Spleen (tissue), 7 donors: Measurements from ENCODE around the gene ZNF536.

Experiments used
- POLR2A ChIP-seq, 3 donors: fragments of 450-650 bp; IDR thresholded peaks; one replicate each; pipeline ENCODE4 v1.5.1; 2017; ENCODE audit warnings: antibody characterized with exemption in 3 of 3, mild to moderate bottlenecking in 1 of 3
- POLR2AphosphoS5 ChIP-seq, 3 donors: sonication (generic); formaldehyde crosslinking; IDR thresholded peaks; one replicate each; pipeline ENCODE4 v1.5.1; 2017; ENCODE audit warnings: antibody characterized with exemption in 3 of 3
- TF ChIP-seq, protein P1 (sequence below), 11 experiments: fragments of 200-600 bp in 7 of 11; fragments of 450-650 bp in 4 of 11; sonication (generic) in 4 of 11; IDR thresholded peaks in 8 of 11; conservative IDR thresholded peaks in 3 of 11; 1 replicate in 7 of 11; 2 replicates in 4 of 11; pipeline versions ENCODE4 v1.4.0 to v1.8.0; 2016 to 2021; ENCODE audit warnings: antibody characterized with exemption in 11 of 11, inconsistent platforms in 4 of 11, mild to moderate bottlenecking in 1 of 11
- donor health status: DM: no; HTN: no; CAD: no; lungs with moderate emphysema.
- donor health status: DM: no; HTN: no; CAD: no.
- donor health status: DM: no; HTN: no; CAD: no.

DNA sequence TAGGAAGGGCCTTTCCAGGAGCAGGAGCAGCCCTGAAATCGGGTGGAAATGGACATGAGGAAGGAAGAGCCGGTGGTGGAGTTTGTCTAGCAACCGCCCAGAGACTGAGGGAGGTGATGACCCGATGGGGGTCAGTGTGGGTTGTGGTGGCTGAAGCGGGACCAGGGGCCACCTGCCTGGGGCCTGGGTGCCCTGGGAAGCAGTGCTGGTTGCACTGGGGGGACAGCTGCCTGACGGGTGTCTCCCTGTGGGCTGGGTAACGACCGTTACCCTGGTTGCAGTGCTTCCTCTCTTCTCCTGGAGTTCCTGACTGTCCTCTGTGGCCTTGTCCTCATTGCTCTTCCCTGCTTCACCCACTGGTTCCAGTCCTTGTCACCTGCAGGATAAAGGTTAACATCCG is 13.0 kb downstream of the ZNF536 start:
- TF ChIP-seq, protein P1, sequence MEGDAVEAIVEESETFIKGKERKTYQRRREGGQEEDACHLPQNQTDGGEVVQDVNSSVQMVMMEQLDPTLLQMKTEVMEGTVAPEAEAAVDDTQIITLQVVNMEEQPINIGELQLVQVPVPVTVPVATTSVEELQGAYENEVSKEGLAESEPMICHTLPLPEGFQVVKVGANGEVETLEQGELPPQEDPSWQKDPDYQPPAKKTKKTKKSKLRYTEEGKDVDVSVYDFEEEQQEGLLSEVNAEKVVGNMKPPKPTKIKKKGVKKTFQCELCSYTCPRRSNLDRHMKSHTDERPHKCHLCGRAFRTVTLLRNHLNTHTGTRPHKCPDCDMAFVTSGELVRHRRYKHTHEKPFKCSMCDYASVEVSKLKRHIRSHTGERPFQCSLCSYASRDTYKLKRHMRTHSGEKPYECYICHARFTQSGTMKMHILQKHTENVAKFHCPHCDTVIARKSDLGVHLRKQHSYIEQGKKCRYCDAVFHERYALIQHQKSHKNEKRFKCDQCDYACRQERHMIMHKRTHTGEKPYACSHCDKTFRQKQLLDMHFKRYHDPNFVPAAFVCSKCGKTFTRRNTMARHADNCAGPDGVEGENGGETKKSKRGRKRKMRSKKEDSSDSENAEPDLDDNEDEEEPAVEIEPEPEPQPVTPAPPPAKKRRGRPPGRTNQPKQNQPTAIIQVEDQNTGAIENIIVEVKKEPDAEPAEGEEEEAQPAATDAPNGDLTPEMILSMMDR (IDR thresholded peaks at IDR 0.05 in 8 of 11, conservative IDR thresholded peaks at IDR 0.05 in 3 of 11), result no peak
- TF ChIP-seq POLR2A (IDR thresholded peaks at IDR 0.05), result no peak
- TF ChIP-seq POLR2AphosphoS5 (IDR thresholded peaks at IDR 0.05), result no peak
